Superior temporal gyrus (tissue), 1 donor: ENCODE data around the gene MSANTD2.

Experiments
- DNase-seq: peaks from one replicate; pipeline ENCODE4 v3.0.0-alpha.2; 2016; ENCODE audit errors: extremely low spot score

MSANTD2 gene

GRCh38 chr11:124754309-124754708 is 45.9 kb downstream of the MSANTD2 start:
- DNase-seq, result no peak

- DNase-seq, result no peak
These were observed 46.6 kb downstream of the MSANTD2 start for GRCh38 chr11:124753624-124754023.

GRCh38 chr11:124753205-124753604 is 47.0 kb downstream of the MSANTD2 start:
- no peak for DNase-seq

GRCh38 chr11:124752471-124753102 is 47.6 kb downstream of the MSANTD2 start:
- DNase-seq, result no peak

- DNase-seq, result no peak
These were observed 48.3 kb downstream of the MSANTD2 start, which contains the start of gene VSIG2 for GRCh38 chr11:124751741-124752470. TSS of gene VSIG2 (minus strand) at chr11:124752255. CDS start at chr11:124752137, 118 bp downstream.

GRCh38 chr11:124751391-124751740 is 48.8 kb downstream of the MSANTD2 start:
- no peak for DNase-seq

GRCh38 chr11:124749912-124750311 is 50.3 kb downstream of the MSANTD2 start:
- DNase-seq, result no peak

- DNase-seq, result no peak
These were observed 51.5 kb downstream of the MSANTD2 start for GRCh38 chr11:124748481-124749343.

- DNase-seq, result no peak
These were observed 52.1 kb downstream of the MSANTD2 start for GRCh38 chr11:124748100-124748418.

GRCh38 chr11:124747406-124748099 is 52.7 kb downstream of the MSANTD2 start:
- DNase-seq, result no peak

GRCh38 chr11:124746621-124747243 is 53.5 kb downstream of the MSANTD2 start:
- no peak for DNase-seq

GRCh38 chr11:124745835-124746620 is 54.2 kb downstream of the MSANTD2 start:
- no peak for DNase-seq

- DNase-seq, result no peak
These were observed 54.9 kb downstream of the MSANTD2 start for GRCh38 chr11:124745270-124745834.

GRCh38 chr11:124743050-124743449 is 57.2 kb downstream of the MSANTD2 start:
- no peak for DNase-seq

- no peak for DNase-seq
These were observed 57.7 kb downstream of the MSANTD2 start for GRCh38 chr11:124742555-124742954.

- peak; percentile 34 for DNase-seq
These were observed 59.8 kb downstream of the MSANTD2 start for GRCh38 chr11:124740277-124740882.

- DNase-seq, result peak; percentile 64
These were observed 60.5 kb downstream of the MSANTD2 start, which contains the start of gene NRGN for GRCh38 chr11:124739479-124740276. TSS of gene NRGN (plus strand) at chr11:124739942. CDS start at chr11:124740085, 143 bp downstream.

GRCh38 chr11:124738713-124739478 is 61.3 kb downstream of the MSANTD2 start:
- peak; percentile 13 for DNase-seq
